CD4-positive, alpha-beta T cell (primary cell): Measurements from ENCODE around the gene DEF6. TPM values are rescaled to one million over a fixed set of nuclear protein-coding genes. Genes with fewer than 3 reads are reported as not detected.

Source experiments
- ATAC-seq: fragments of 200-7000 bp; cut with Tn5 transposase; one replicate; pipeline ENCODE4 v1.10.0; 2022; ENCODE audit warnings: mild to moderate bottlenecking; ENCODE audit not compliant: poor library complexity
- CTCF ChIA-PET: fragments of 350-600 bp; sonication (Branson Sonifier 250); formaldehyde crosslinking; loops from one replicate; lab custom pipeline; 2021; ENCODE audit warnings: antibody characterized with exemption, inconsistent platforms; lab: Charles Lee
- POLR2A ChIA-PET: fragments of 350-600 bp; sonication (Branson Sonifier 250); formaldehyde crosslinking; loops from one replicate; lab custom pipeline; 2021; ENCODE audit warnings: antibody characterized with exemption, inconsistent platforms; lab: Charles Lee
- DNase-seq, 14 experiments: peaks; one replicate each; pipeline ENCODE4 v3.0.0-alpha.2; 2013 to 2020; ENCODE audit warnings: mixed read lengths in 2 of 14
- H3K27ac ChIP-seq, 2 donors: one replicate each; pipeline versions ENCODE4 v1.5.1 to v1.7.0; 2013; ENCODE audit warnings: low read length in 2 of 2, low read depth in 1 of 2, mild to moderate bottlenecking in 1 of 2
- H3K27me3 ChIP-seq, 2 experiments: 1 replicate in 1 of 2; 2 replicates in 1 of 2; pipeline versions ENCODE4 v1.6.1 to v1.7.0; 2013; ENCODE audit warnings: low read length in 2 of 2, control low read depth in 1 of 2, mild to moderate bottlenecking in 1 of 2, moderate library complexity in 1 of 2; ENCODE audit not compliant: insufficient read depth in 2 of 2, control insufficient read depth in 1 of 2
- H3K36me3 ChIP-seq: one replicate; pipeline ENCODE4 v1.6.1; 2013; ENCODE audit warnings: low read length, control low read depth; ENCODE audit not compliant: insufficient read depth
- H3K4me1 ChIP-seq: one replicate; pipeline ENCODE4 v1.6.1; 2013; ENCODE audit warnings: low read length, control low read depth; ENCODE audit not compliant: insufficient read depth
- H3K4me3 ChIP-seq: one replicate; pipeline ENCODE4 v1.5.1; 2013; ENCODE audit warnings: mild to moderate bottlenecking, low read length, moderate library complexity
- H3K9me3 ChIP-seq, 2 experiments: 1 replicate in 1 of 2; 2 replicates in 1 of 2; pipeline versions ENCODE4 v1.6.1 to v1.7.0; 2013; ENCODE audit warnings: low read length in 2 of 2, mild to moderate bottlenecking in 2 of 2, control low read depth in 1 of 2, moderate library complexity in 1 of 2; ENCODE audit not compliant: control insufficient read depth in 1 of 2, insufficient read depth in 1 of 2
- H3K27ac Mint-ChIP-seq: one replicate; pipeline ENCODE4 v1.8.0; 2020; ENCODE audit warnings: mixed read lengths
- H3K27me3 Mint-ChIP-seq: one replicate; pipeline ENCODE4 v1.8.0; 2021; ENCODE audit warnings: mixed read lengths
- H3K36me3 Mint-ChIP-seq: one replicate; pipeline ENCODE4 v1.8.0; 2021; ENCODE audit warnings: low read depth, mixed read lengths
- H3K4me1 Mint-ChIP-seq: one replicate; pipeline ENCODE4 v1.8.0; 2021; ENCODE audit warnings: low read depth, mixed read lengths
- H3K4me3 Mint-ChIP-seq: one replicate; pipeline ENCODE4 v1.8.0; 2020; ENCODE audit warnings: mild to moderate bottlenecking, mixed read lengths
- H3K9me3 Mint-ChIP-seq: one replicate; pipeline ENCODE4 v1.8.0; 2020; ENCODE audit warnings: mixed read lengths
- CTCF ChIP-seq: fragments of 200-600 bp; IDR thresholded peaks from one replicate; pipeline ENCODE4 v1.8.0; 2022; ENCODE audit warnings: antibody characterized with exemption, mild to moderate bottlenecking
- intact Hi-C, 2 experiments: fragments of 100-400 bp; cut with DNase I in 1 of 2; cut with micrococcal nuclease in 1 of 2; formaldehyde crosslinking; loops; one replicate each; pipeline versions ENCODE4 v1.15.1 to v1.9.0; 2023 to 2025; cut with DNase I, micrococcal nuclease
- total RNA-seq, 174 experiments: library from RNA in 2 of 174; stranded (reverse) in 2 of 174; gene quantifications; one replicate each; pipeline ENCODE4 v1.2.3 and lab custom pipeline; 2021 to 2026

DEF6 gene
- total RNA-seq, 2 experiments from 2014 or later = 209 to 212 TPM

- Mint-ChIP-seq H3K9me3 (no peaks in the 10 kb centered on the region), H3K27ac (no peak overlapping the region), H3K4me3 (no peak overlapping the region), H3K4me1 (peaks cover 6% of the 10 kb centered on the region), H3K27me3 (no peaks in the 10 kb centered on the region), H3K36me3 (peaks cover 7% of the 10 kb centered on the region)
- TF ChIP-seq CTCF = no peak
- no peaks in the 10 kb centered on the region for H3K9me3 ChIP-seq
- CTCF ChIA-PET = no interaction called here
- no peaks in the 10 kb centered on the region for H3K4me1 ChIP-seq
- POLR2A ChIA-PET = no interaction called here
- ATAC-seq (no peak), DNase-seq (no peak)
- intact Hi-C loops = no loop called here
- no peaks in the 10 kb centered on the region for H3K27me3 ChIP-seq
- no peak overlapping the region for H3K27ac ChIP-seq
- no peak overlapping the region for H3K4me3 ChIP-seq
- H3K36me3 ChIP-seq = peaks cover 3% of the 10 kb centered on the region
Observed at GRCh38 chr6:35275744-35276260, 21.8 kb upstream of the DEF6 start.

- Mint-ChIP-seq H3K27me3 (no peaks in the 10 kb centered on the region), H3K27ac (no peak overlapping the region)
Observed at GRCh38 chr6:35278708-35279107, 18.9 kb upstream of the DEF6 start.

GRCh38 chr6:35280903-35281302 lies 16.7 kb upstream of the DEF6 start:
- Mint-ChIP-seq H3K27ac (no peak overlapping the region), H3K9me3 (no peaks in the 10 kb centered on the region), H3K4me1 (no peaks in the 10 kb centered on the region), H3K36me3 (peaks cover 54% of the 10 kb centered on the region), H3K27me3 (no peaks in the 10 kb centered on the region), H3K4me3 (no peak overlapping the region)
- Histone ChIP-seq H3K36me3 (peaks cover 48% of the 10 kb centered on the region), H3K4me3 (no peak overlapping the region), H3K27ac (no peak overlapping the region), H3K9me3 (no peaks in the 10 kb centered on the region), H3K4me1 (no peaks in the 10 kb centered on the region), H3K27me3 (no peaks in the 10 kb centered on the region)
- no peak for TF ChIP-seq CTCF
- no peak for DNase-seq
- ATAC-seq = no peak
- intact Hi-C loops = no loop called here
- CTCF ChIA-PET = no interaction called here
- POLR2A ChIA-PET = no interaction called here

More at GRCh38 chr6:35278708-35279107, 18.9 kb upstream of the DEF6 start:
- Mint-ChIP-seq H3K4me3 (no peak overlapping the region), H3K9me3 (no peaks in the 10 kb centered on the region), H3K36me3 (peaks cover 36% of the 10 kb centered on the region), H3K4me1 (peaks cover 6% of the 10 kb centered on the region)
- ATAC-seq (no peak), DNase-seq (no peak)
- TF ChIP-seq CTCF = no peak
- no peak overlapping the region for H3K27ac ChIP-seq
- H3K4me3 ChIP-seq = no peak overlapping the region
- intact Hi-C loops = no loop called here
- POLR2A ChIA-PET = no interaction called here
- no peaks in the 10 kb centered on the region for H3K9me3 ChIP-seq
- CTCF ChIA-PET = interaction anchor here (0.7 kb wide), 1 partner anchor 19 kb away, joined by 3 read pairs; no protein-coding TSS in a partner anchor
- H3K36me3 ChIP-seq = peaks cover 32% of the 10 kb centered on the region
- H3K4me1 ChIP-seq = no peaks in the 10 kb centered on the region
- H3K27me3 ChIP-seq = no peaks in the 10 kb centered on the region
